ENCODE data around the gene GGTLC3. TPM values are rescaled to one million over a fixed set of nuclear protein-coding genes. Genes with fewer than 3 reads are reported as not detected.
"Not testable (repeated sequence)": the region's sequence is repeated elsewhere in the genome, so short reads cannot be mapped to it uniquely, and the experiment has no call there.

The GGTLC3 gene
- polyA plus RNA-seq, 3 donors: not detected

DNA sequence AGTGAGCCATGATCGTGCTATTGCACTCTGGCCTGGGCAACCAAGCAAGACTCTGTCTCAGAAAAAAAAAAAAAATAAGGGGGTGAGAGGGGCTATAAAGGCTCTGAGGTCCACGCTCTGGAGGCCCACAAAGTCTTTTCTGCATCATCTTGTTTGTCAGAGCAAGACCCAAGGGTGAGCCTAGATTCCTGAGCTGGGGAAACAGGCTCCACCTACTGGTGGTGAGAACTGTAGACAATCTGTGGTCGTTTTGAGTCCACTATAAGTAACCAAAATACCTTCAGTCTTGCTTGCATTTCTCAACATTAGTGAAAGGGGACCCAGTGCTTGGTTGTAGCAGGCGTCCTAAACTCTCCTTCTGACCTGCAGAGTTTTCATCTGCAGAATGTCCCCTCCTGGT, 5.4 kb upstream of the GGTLC3 start:
- not testable (repeated sequence) for H3K27ac ChIP-seq (ENCODE audit: low read depth, low read length)
- WGBS, 3 donors: no CpG with 5 or more reads among the region's 4 CpGs

DNA sequence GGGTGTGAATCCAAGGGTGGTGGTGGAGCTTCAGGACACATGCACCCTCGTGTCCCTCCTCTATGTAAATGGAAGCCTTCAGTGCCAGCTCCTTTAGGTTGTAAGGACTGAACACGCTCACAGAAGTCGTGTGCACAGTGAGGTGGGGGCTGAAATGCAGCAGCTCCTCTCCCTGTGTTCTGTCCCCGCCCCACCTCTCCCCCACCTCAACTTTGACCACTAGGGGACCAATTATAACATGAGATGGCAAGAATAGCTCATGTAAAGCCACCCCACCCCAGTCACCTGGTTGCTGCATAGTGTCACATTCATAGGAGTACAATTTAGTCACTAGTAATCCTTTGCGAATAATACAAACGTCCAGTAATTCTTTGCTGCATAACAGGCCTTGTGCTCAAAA, 4.8 kb upstream of the GGTLC3 start:
- no CpG with 5 or more reads among the region's 6 CpGs for whole genome bisulfite sequencing, 3 donors
- not testable (repeated sequence) for H3K27ac ChIP-seq (ENCODE audit: low read depth, low read length)

DNA sequence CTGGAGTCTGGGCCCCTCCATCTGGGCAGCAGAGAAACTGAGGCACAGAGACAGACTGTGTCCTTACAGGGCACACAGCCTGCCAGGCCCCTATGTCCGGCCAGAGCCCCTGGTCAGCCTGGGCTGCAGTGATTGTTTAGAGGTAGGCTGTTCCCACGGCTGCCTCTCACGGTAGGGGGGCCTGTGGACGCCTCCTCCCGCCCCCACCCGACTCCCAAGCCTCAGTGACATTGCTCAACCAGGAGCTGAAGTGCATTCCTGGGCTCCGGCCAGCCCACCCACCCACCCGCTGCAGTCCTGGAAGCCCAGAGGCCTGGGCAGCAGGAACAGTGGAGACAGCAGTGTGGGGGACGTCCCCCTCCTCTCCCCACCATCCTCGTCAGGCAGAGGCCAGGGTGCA, 4.5 kb downstream of the GGTLC3 start:
- WGBS, 3 donors: 59 to 92% (median 69%) methylated on average over 5 of the region's 10 CpGs

DNA sequence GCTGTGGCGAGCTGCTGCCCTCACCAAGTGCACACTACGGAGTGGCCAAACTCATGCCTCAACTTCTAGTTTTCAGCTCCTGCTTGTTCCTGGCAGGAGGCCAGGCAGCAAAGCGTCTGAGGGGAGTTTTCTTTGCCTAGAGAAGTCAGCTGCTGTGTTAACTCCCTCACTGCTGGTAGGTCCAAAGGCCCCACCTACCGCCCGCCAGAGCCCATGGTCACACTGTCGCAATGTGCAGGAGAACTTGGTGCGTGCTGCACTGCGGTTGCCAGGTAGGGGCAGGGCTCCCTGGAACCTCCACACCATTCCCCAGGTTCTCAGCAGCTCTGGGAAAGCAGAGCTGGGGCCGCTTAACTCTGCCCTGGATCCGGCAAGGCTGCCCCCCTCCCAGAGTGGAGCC, 5.6 kb downstream of the GGTLC3 start:
- not testable (repeated sequence) for H3K27ac ChIP-seq (ENCODE audit: low read depth, low read length)
- 34 to 69% (median 54%) methylated on average over 5 of the region's 10 CpGs for WGBS, 3 donors

More for the DNA sequence above, 4.5 kb downstream of the GGTLC3 start:
- not testable (repeated sequence) for H3K27ac ChIP-seq (ENCODE audit: low read depth, low read length)

DNA sequence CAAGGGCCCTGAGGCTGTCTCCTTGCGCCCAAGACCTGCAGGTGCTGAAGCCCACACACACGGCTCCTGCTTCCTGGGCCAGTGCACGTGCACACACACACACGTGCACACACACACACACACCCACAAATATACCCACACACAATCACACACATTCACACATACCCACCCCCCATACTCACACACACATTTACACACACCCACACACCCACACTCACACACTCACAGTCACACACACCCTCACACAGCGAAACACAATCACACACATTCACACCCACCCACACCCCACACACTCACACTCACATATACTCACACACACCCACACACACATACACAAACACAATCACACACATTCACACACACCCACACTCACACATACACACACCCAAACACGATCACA, 6.6 kb downstream of the GGTLC3 start:
- 78 to 79% methylated on average over 6 of the region's 6 CpGs; no CpG with 5 or more reads in 1 of the 3 donors for WGBS, 3 donors
- not testable (repeated sequence) for H3K27ac ChIP-seq (ENCODE audit: low read depth, low read length)

DNA sequence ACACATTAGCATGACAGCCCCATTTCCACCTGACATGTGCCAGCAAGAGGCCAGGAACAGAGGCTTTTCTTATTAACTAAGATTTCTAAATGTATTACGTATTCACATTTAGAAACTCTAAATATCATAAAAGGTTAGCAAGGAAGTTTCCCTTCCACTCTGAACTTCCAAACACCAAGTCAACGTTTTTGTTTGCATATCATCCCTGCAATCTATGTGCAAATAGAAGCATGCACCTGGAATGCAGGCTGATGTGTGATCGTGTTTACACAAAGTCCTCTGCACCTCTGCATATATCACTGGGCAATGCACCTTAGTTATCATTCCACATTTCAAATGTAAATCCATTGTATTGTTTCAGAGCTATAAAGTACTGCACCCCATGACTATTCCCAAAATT, 21.7 kb downstream of the GGTLC3 start:
- H3K27ac ChIP-seq (ENCODE audit: low read depth, low read length): not testable (repeated sequence)
- no CpG with 5 or more reads among the region's 3 CpGs for WGBS, 3 donors

Other genes with a start within 250 kb of the GGTLC3 start
- gene TMEM191B, start 9.6 kb upstream of the GGTLC3 start, polyA plus RNA-seq: under 1 TPM in 2 of 3 donors, not detected in 1; 0.08 to 0.42 TPM
- gene RIMBP3, start 93.8 kb upstream of the GGTLC3 start, polyA plus RNA-seq: under 1 TPM in 2 of 3 donors, not detected in 1; 0.03 to 0.05 TPM

Measured in adipose tissue (tissue), 3 donors.